Peyer's patch (tissue), 4 donors: ENCODE results near the gene NRXN3.

ENCODE experiments used
- POLR2A ChIP-seq, 2 donors: fragments of 450-650 bp; IDR thresholded peaks; one replicate each; pipeline ENCODE4 v1.5.1; 2017; ENCODE audit warnings: antibody characterized with exemption in 2 of 2, mild to moderate bottlenecking in 2 of 2, moderate library complexity in 2 of 2
- TF ChIP-seq, protein P1 (sequence below), 6 experiments: fragments of 450-650 bp in 4 of 6; fragments of 200-600 bp in 2 of 6; sonication (generic) in 1 of 6; IDR thresholded peaks; one replicate each; pipeline ENCODE4 v1.5.1; 2017 to 2019; ENCODE audit warnings: antibody characterized with exemption in 6 of 6, mild to moderate bottlenecking in 3 of 6, moderate library complexity in 1 of 6

DNA sequence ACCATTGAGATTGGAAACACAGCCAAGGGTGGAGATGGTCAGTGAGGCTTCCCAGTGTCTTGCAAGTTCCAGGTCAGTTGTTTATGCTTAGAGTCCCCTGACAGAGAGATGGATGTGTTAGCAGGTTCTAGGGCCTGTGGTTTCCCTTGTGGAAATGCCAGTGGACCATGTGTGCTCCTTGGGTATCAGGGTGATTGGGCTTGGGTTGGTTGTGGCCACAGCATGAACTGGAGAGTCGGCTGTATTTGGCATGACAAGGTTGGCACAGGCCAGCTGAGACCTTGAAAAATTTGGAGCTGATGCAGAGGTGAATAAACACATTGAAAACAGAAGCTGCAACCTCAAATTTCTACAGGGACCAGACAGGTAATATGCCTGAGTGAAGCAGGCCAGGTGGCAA is 1373.2 kb downstream of the NRXN3 start:
- TF ChIP-seq, protein P1, sequence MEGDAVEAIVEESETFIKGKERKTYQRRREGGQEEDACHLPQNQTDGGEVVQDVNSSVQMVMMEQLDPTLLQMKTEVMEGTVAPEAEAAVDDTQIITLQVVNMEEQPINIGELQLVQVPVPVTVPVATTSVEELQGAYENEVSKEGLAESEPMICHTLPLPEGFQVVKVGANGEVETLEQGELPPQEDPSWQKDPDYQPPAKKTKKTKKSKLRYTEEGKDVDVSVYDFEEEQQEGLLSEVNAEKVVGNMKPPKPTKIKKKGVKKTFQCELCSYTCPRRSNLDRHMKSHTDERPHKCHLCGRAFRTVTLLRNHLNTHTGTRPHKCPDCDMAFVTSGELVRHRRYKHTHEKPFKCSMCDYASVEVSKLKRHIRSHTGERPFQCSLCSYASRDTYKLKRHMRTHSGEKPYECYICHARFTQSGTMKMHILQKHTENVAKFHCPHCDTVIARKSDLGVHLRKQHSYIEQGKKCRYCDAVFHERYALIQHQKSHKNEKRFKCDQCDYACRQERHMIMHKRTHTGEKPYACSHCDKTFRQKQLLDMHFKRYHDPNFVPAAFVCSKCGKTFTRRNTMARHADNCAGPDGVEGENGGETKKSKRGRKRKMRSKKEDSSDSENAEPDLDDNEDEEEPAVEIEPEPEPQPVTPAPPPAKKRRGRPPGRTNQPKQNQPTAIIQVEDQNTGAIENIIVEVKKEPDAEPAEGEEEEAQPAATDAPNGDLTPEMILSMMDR (IDR thresholded peaks at IDR 0.05): no peak
- TF ChIP-seq POLR2A (IDR thresholded peaks at IDR 0.05): no peak
